Measurements from ENCODE around the gene KIF3C. TPM values are rescaled to one million over a fixed set of nuclear protein-coding genes. Genes with fewer than 3 reads are reported as not detected.

The KIF3C gene
- total and polyA plus RNA-seq, 2 donors (not counting 3 experiments of a cell fraction or from before 2014, with no cell fraction given) = 11.4 to 40.7 TPM

DNA sequence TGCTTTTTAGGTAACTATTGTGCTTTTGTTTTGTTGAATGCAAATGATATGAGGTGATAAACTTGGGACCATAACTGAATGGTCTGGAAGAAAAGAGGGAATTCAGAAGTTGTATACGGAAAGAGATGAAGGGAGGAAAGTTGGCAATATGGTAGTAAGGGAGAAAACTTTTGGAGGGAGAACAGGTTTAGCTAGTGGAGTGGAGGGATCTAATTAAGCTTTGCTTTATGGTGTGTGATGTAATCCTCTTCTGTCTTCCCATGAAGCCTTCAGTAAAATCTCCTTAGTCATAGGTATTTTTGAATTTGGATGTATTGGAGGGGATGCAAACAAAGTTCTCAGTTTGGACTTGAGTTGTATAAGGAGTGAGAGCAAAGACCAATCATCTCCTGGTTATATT is 31.4 kb upstream of the KIF3C start:
- no peak for FAIRE-seq
- no peak overlapping the region for H3K4me3 ChIP-seq (replicated peaks in 1 of 3; ENCODE audit: insufficient read depth in 1 of 3, low read depth in 1 of 3, low read length in 3 of 3)
- ChIA-PET CTCF (interaction anchor here (1.1 to 2.0 kb wide), 2 partner anchors 9 to 12 kb away, joined by 3 to 6 read pairs; no protein-coding TSS in a partner anchor), POLR2A (no interaction called here)
- H3K9me3 ChIP-seq (replicated peaks; ENCODE audit: control insufficient read depth, insufficient read depth, low read length) = no peaks in the 10 kb centered on the region
- intact Hi-C loops (cut with micrococcal nuclease) (loop anchor here (2.0 kb wide), 1 partner anchor 53 kb away; no protein-coding TSS in a partner anchor), dilution Hi-C loops (cut with MboI; ENCODE audit: extremely low pct_ligation_motif_present, low sequenced_read_pairs) (no loop called here)
- H3K79me2 ChIP-seq (ENCODE audit: control insufficient read depth, insufficient read depth, low read length) = no peaks in the 10 kb centered on the region
- no peak overlapping the region for H2AFZ ChIP-seq (ENCODE audit: low read depth, low read length)
- no peak for DNase-seq (ENCODE audit: low read depth, low spot score)
- no peak for TF ChIP-seq POLR2A (IDR thresholded peaks at IDR 0.05; ENCODE audit: low read depth, low read length)
- TF ChIP-seq POLR2AphosphoS5 (IDR thresholded peaks at IDR 0.05; ENCODE audit: insufficient read depth, low read depth, low read length) = no peak
- no peak for TF ChIP-seq EZH2 (IDR thresholded peaks at IDR 0.05; ENCODE audit: borderline replicate concordance, low read depth, low read length, severe bottlenecking)
- TF ChIP-seq MYC (IDR thresholded peaks at IDR 0.05; ENCODE audit: low read depth, low read length) = no peak
- TF ChIP-seq, protein P1, sequence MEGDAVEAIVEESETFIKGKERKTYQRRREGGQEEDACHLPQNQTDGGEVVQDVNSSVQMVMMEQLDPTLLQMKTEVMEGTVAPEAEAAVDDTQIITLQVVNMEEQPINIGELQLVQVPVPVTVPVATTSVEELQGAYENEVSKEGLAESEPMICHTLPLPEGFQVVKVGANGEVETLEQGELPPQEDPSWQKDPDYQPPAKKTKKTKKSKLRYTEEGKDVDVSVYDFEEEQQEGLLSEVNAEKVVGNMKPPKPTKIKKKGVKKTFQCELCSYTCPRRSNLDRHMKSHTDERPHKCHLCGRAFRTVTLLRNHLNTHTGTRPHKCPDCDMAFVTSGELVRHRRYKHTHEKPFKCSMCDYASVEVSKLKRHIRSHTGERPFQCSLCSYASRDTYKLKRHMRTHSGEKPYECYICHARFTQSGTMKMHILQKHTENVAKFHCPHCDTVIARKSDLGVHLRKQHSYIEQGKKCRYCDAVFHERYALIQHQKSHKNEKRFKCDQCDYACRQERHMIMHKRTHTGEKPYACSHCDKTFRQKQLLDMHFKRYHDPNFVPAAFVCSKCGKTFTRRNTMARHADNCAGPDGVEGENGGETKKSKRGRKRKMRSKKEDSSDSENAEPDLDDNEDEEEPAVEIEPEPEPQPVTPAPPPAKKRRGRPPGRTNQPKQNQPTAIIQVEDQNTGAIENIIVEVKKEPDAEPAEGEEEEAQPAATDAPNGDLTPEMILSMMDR (IDR thresholded peaks at IDR 0.05; ENCODE audit: extremely low read depth in 1 of 2, insufficient read depth in 1 of 2, low read depth in 1 of 2, low read length in 2 of 2) = no peak
- TF ChIP-seq, protein P2, sequence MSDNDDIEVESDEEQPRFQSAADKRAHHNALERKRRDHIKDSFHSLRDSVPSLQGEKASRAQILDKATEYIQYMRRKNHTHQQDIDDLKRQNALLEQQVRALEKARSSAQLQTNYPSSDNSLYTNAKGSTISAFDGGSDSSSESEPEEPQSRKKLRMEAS (IDR thresholded peaks at IDR 0.05; ENCODE audit: insufficient read depth, insufficient read length) = no peak
- no peak for TF ChIP-seq JUN (IDR thresholded peaks at IDR 0.05; ENCODE audit: borderline replicate concordance, insufficient read depth, insufficient read length, low read depth)
- TF ChIP-seq FOS (IDR thresholded peaks at IDR 0.05; ENCODE audit: borderline replicate concordance, insufficient read depth, low read length) = no peak
- TF ChIP-seq GATA2 (IDR thresholded peaks at IDR 0.05; ENCODE audit: insufficient read depth, insufficient read length, low read depth, low read length) = no peak
- no TSS peak for BruUV-seq (replicated peaks)
- H3K27ac ChIP-seq (ENCODE audit: insufficient read depth, low read depth, low read length) = no peak overlapping the region
- no peak overlapping the region for H3K4me2 ChIP-seq (ENCODE audit: insufficient read depth, low read length)
- peaks cover 26% of the 10 kb centered on the region for H3K4me1 ChIP-seq (ENCODE audit: control insufficient read depth, extremely low read depth, insufficient read depth, low read length)
- no peaks in the 10 kb centered on the region for H3K9me1 ChIP-seq (replicated peaks; ENCODE audit: control insufficient read depth, extremely low read depth, insufficient read depth, low read length)
- H3K27me3 ChIP-seq (ENCODE audit: control insufficient read depth in 2 of 2, insufficient read depth in 2 of 2, low read length in 2 of 2) = no peaks in the 10 kb centered on the region
- H3K9ac ChIP-seq (replicated peaks; ENCODE audit: extremely low read depth, insufficient read depth, low read length) = no peak overlapping the region
- no peaks in the 10 kb centered on the region for H3K36me3 ChIP-seq (ENCODE audit: control insufficient read depth in 2 of 2, extremely low read depth in 1 of 2, insufficient read depth in 2 of 2, low read length in 2 of 2)
- H4K20me1 ChIP-seq (replicated peaks; ENCODE audit: control insufficient read depth, extremely low read depth, insufficient read depth, low read length) = no peaks in the 10 kb centered on the region

All from endothelial cell of umbilical vein (primary cell).